Breast epithelium (tissue), 3 donors: ENCODE results near the gene CMC1.

ENCODE experiments used
- POLR2AphosphoS5 ChIP-seq, 3 donors: sonication (generic); formaldehyde crosslinking; IDR thresholded peaks; one replicate each; pipeline ENCODE4 v1.6.1; 2017; ENCODE audit warnings: antibody characterized with exemption in 3 of 3
- TF ChIP-seq, protein P1 (sequence below), 3 donors: fragments of 450-650 bp; IDR thresholded peaks; one replicate each; pipeline ENCODE4 v1.5.1; 2016 to 2017; ENCODE audit warnings: antibody characterized with exemption in 3 of 3, mild to moderate bottlenecking in 3 of 3, moderate library complexity in 3 of 3

DNA sequence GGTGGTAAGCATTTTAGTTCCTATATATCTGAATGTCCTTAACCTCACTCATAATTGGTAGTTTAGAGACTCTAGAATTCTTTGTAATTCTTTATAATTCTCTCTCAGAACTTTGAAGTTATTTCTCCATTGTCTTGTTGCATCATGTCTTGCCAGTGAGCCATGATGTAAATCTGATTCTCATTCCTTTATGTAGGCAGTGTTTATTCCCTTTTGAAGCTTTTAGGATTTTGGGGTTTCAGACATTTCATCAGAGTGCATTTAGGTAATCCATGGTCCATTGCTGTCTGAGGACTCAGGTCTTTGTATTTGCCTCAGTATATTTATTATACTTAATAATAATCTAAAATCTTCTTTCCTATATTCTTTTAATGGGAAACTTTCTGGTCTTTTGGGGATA is 20.6 kb downstream of the CMC1 start:
- TF ChIP-seq, protein P1, sequence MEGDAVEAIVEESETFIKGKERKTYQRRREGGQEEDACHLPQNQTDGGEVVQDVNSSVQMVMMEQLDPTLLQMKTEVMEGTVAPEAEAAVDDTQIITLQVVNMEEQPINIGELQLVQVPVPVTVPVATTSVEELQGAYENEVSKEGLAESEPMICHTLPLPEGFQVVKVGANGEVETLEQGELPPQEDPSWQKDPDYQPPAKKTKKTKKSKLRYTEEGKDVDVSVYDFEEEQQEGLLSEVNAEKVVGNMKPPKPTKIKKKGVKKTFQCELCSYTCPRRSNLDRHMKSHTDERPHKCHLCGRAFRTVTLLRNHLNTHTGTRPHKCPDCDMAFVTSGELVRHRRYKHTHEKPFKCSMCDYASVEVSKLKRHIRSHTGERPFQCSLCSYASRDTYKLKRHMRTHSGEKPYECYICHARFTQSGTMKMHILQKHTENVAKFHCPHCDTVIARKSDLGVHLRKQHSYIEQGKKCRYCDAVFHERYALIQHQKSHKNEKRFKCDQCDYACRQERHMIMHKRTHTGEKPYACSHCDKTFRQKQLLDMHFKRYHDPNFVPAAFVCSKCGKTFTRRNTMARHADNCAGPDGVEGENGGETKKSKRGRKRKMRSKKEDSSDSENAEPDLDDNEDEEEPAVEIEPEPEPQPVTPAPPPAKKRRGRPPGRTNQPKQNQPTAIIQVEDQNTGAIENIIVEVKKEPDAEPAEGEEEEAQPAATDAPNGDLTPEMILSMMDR (IDR thresholded peaks at IDR 0.05), result no peak
- TF ChIP-seq POLR2AphosphoS5 (IDR thresholded peaks at IDR 0.05), result no peak
